HS-27A (cell line): ENCODE results near the gene IL2.

Source experiments
- DNase-seq: peaks from one replicate; pipeline ENCODE4 v3.0.0-alpha.2; 2012; ENCODE audit warnings: low read depth, missing footprints

Gene IL2

DNA sequence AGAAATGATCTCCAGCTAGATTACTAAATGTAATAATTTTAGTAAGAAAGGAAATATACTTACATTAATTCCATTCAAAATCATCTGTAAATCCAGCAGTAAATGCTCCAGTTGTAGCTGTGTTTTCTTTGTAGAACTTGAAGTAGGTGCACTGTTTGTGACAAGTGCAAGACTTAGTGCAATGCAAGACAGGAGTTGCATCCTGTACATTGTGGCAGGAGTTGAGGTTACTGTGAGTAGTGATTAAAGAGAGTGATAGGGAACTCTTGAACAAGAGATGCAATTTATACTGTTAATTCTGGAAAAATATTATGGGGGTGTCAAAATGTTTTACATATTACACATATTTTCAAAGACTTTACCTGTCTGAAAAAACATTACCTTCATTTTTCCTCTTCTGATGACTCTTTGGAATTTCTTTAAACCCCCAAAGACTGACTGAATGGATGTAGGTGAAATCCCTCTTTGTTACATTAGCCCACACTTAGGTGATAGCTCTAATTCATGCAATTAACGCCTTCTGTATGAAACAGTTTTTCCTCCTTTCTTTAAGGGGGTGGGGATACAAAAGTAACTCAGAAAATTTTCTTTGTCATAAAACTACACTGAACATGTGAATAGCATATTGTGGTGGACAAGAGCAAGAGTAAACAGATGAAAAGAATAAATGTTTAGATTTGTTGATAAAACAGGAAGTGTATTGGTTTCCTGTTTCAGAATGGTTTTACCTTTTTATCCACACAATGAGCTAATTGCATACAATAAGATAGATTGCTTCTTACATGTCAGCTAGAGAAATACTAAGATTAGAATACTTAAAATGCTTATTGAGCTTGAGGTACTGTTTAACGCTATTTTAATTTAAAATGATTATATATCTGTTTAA lies at the start of gene IL2:
Gene IL2 (minus strand): TSS at position 495 of the 886 bp plus-strand sequence. CDS start 285 bp downstream, at position 210.
- DNase-seq, result no peak

DNA sequence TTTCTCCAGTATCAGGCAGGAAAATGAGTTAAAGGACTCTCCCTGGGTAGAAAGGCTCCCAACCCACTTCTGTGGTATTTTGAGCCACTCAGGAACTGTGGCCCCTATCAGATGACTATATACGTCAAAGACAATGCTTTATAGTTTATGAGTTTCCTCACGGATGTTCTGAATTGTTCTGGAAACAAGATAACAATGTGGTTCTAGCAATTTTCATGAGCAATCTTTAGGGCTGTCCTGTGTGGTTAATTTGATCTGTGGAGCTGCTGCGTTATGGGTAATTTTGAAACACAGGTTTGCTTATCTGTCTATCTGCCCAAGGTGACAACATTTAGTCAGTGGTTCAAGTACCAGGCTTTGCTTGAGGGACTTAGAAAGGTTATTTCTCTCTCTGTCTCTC lies 46.7 kb upstream of the IL2 start:
- no peak for DNase-seq

DNA sequence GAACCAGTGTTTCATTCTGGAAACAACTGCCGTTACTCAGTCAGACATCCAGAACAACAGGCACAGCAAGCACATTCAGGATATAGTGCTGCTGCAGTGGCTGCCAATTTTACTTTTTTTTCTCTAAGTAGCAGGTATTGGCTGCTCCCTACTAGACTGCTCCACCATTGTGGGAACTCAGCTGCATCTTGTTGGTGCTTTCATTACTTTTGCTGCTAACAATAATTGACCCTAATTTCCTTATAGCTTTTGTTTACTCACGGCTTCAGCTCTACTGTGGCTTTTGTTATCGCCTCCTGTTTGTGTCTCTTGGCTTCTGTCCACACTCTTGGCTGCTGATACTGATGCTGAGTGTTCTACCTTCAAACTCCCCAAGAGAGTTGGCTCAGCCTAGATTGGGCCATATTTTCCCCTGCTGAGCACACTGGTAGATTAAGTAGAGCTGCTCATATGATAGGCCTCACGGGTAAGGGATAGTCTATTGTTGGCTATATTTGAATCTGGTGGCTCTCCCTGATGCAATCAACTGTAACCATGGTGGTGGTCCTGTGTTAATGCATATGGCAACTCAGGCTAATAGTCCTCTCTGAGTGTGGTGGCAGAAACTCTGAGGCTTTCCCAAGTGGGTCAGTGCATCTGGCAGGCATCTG lies 44.5 kb upstream of the IL2 start:
- no peak for DNase-seq

DNA sequence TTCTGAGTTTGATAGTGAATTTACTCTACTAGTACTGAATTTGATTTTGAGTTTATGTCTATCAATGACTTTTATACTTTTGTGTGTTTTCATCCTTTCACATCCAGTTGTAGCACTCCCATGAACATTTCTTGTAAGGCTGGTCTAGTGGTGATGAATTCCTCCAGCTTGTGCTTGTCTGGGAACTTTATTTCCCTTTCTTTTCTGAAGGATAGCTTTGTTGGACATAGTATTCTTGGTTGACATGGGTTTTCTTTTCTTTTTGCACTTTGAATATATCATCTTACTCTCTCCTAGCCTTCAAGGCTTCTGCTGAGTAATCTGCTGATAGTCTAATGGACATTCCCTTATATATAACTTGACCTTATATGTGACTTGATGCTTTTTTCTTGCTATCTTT lies 32.5 kb upstream of the IL2 start:
- DNase-seq, result no peak

DNA sequence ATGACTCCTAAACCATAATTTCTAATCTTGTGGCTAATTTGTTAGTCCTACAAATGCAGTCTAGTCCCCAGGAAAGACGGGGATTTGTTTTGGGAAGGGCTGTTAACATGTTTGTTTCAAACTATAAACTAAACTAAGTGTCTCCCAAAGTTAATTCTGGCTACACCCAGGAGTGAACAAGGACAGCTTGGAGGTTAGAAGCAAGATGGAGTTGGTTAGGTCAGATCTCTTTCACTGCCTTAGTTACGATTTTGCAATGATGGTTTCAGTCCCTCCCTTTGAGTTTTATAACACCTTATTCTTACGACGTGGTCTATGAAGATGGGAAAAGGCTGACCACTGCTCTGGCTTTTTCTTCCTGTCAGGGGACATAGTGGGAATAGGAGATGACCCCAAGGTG lies 27.0 kb upstream of the IL2 start:
- no peak for DNase-seq

DNA sequence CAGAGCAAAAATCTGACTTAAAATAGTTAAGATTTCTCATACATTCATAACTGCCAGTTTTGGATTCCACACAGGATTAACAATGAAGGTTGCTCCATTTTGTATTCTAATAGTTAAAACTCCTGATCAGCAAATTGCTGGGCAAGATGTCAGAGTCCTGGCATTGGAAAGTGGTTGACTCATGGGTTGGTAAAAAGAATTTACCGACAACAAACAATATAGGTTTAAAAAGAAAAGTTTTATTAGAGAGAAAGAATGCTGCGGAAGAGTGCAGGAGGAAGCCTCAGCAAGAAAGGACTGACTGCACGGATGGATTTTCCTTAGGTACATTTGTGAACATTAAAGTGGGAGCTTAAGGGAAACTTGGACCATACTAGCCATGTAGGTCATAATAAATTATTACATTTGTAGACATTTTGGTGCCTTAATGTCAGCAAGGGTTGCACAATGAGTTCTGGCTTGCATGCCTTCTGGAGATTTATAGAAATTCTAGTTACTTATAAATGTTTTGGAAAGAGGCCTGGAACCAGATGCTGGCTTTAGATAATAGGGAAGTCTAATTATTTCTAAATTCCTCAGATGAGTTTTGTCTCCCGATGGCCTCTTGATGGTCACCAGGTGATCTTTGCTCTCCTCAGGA lies 25.4 kb upstream of the IL2 start:
- peak; percentile 8 for DNase-seq

DNA sequence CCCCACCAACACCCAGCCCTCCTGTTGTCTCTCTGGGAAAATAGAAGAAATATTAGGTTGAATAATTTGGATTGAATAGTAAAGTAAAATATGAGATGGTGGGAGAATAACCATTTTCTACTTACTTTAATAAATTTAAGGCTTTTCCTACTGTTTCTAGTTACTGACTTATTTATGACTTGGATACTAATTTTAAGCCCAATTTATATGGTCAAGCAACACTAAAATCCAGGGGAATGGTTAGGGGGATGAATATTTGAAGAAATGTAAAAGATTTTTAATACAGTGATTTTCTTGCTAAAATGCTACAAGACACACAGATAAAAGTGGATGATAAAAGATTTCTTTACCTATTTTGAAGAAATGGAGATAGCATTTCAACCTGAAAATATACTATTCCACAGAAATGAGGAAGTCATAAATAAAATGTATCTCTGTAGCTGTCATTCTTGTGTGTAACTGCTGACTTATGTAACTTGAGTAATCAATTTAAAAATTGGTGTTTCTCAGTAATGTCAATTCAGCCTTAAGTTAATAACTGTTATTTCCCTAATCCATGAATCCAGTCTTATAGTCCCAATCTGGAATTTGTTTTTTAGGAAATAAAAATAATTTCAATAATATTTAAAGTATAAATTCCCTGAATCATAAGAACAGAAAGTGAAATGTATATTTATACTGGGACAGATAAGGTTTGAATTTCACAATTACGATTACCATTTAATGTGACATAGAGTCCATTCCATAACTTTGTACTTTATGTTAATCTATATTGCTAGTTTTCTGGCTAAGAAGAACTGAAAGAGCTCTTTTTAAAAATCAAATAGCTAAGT lies 24.3 kb upstream of the IL2 start:
- no peak for DNase-seq

DNA sequence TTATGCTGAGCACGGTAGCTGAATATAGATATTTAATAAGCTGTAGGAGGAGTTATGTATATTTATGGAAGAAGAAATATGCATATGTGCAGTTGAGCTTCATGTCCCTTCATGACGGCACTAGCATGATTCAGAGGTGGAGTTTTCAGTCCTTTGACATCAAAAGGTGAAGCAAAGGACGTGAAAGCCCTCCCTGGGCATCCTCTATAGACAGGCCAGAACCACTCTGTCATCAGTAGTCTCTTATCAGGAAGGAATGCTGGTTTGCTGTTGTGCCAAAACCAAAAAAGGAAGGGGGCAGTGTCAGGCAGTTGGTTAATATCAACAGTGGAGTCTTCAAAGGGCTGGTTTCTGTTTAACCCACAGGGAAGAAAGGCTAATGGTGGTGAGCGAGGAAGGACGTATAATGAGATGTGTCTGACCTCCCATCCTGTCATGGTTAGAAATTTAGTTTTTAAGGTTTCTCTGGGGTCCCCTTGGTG lies 23.5 kb upstream of the IL2 start:
- peak; percentile 11 for DNase-seq

DNA sequence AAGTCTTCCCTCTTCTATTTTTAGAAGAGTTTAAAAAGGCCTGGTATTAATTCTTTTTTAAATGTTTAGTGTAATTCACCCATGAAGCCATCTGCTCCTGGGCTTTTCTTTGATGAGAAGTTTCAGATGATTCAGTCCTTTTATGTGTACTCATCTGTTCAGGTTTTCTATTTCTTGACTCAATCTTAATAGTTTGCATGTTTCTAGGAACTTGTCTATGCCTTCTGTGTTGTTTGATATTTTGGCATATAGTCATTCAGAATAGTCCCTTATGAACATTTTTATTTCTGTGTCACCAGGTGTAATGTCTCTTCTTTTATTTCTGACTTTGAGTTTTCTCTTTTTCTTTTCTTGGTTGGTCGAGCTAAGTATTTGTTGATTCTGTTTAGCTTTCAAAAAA lies 20.2 kb upstream of the IL2 start:
- DNase-seq, result no peak

DNA sequence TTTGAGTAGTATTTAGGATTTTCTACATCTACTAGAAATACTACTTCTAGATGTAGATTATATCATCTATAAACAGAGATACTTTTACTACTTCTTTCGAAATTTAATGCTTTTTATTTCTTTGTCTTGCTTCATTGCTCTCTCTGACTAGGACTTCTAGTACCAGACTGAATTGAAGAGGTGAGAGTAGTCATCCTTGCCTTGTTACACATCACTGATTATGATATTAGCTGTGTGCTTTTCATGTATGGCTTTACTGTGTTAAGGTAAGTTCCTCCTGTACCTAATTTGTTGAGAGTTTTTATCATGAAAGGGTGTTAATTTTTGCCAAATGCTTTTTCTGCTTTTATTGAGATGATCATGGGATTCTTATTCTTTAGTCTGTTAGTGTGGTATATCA lies 19.6 kb upstream of the IL2 start:
- no peak for DNase-seq

DNA sequence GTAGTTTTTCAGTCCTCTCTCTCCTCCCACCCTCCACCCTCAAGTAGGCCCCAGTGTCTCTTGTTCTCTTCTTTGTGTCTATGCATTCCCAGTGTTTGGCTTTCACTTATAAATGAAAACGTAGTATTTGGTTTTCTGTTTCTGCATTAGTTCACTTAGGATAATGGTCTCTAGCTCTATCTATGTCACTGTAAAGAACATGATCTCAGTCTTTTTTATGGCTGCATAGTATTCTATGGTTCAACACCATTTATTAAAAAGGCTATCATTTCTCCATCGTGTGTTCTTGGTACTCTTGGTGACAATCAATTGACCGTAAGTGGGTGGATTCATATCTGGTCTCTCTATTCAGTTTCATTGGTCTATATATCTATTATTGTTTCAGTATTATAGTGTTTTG lies 18.7 kb upstream of the IL2 start:
- DNase-seq, result no peak

DNA sequence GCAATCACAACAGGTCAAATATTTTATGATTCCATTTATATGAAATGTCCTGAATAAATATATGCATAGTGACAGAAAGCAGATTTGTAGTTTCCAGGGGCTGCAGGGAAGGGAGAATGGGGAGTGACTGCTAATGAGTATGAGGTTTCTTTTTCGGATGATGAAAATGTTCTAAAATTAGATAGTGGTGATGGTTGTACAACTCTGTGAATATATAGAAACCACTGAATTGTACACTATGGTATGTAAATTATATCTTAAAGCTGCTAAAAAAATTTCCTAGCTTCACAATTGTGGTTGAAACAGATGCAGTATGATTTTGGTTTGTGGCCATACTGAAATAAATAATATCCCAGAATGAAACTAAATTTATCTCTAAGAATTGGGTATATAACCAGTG lies 12.9 kb upstream of the IL2 start:
- DNase-seq, result no peak

DNA sequence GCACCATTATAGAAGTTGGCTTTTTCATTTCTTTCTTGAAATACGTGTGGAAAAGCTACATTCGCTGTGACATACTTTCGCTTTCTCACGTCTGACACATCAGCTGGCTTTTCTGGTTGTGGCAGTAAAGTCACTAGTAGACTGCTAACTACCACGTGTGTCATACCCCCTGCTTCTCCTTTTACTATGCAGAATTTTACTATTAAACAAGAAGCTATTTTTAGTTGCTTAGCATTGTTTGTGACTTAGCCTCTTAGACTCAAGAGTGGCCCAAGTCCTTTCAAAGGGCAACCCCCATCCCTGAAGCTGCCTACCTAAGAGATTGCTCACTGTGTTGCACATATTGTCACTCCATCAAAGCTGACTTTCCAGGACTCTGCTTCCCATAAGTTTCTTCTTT lies 2.1 kb upstream of the IL2 start:
- no peak for DNase-seq

DNA sequence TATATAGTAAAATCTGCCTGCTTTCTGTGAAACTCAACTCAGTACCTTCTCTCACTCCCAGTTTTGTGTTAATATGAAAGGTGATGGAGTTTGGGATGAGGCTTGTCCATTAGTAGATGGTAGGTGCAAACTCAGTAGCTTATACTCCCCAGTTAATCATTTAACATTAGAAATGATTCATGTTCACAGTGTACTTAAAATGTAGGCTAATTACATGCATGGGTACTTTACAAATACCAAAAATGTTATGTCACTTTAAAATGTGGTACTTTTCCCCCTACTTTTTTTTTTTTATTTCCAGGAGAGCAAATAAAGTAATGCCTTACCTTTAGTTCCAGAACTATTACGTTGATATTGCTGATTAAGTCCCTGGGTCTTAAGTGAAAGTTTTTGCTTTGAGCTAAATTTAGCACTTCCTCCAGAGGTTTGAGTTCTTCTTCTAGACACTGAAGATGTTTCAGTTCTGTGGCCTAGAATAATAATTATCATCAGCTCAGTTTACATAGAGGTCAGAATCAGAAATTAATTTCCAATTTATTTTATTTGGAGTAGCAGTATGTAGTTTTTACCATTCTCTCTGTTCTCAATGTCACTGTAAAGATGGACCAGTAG lies 3.0 kb downstream of the IL2 start:
- DNase-seq, result no peak

DNA sequence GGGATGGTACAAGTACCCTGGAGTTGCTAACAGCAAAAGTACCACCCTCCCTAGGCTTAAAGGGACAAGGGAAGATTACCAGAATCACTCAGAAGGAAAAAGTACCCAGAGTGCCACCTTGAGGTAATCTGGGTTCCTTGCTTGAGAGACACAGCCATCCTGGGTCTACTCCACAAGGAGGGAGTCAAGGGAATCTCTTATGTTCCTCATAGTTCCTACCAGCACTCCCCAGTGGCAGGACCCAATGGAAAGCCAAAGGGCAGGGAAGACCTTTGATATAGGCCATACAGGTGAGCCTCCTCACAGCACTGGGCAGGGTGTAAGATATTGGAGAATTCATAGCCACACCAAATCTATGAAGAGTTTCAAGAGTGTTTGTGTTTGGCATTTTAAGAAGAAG lies 5.7 kb downstream of the IL2 start:
- no peak for DNase-seq

DNA sequence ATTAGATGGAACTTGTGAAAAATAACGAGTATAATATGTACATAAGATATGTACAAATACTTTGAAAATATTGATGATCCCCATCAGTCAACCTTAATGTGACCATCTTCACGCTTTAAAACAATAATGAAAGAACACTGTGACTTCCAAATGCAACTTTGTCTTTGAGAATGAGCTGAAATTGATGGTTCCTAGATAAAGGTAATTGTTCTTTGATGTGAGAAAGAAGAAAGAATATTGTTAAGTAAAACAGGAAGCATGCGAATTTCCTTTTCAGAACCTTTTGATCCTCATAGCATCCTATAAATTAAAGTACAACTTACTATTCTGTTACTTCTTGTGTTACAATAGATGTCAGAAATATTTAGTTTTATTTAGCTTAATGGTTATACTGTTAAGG lies 22.2 kb downstream of the IL2 start:
- DNase-seq, result no peak

DNA sequence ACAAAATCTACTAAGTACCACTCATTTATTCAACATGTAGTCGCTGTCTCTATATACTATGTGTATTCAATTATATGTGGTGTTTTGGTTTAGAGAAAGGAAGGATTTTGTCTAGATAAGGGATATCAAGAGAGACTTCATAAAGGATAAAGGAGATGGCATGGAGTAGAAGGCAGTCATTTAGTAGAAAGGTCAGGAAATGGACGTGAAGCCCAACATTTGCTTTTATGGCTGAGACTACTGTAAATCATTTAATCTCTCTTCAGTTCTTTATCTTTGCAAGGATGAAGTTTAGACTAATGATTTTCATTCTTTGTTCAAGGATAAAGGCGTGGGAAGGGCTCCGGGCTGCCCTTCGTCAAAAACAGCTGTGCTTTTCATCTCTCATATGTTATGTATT lies 25.2 kb downstream of the IL2 start:
- no peak for DNase-seq

DNA sequence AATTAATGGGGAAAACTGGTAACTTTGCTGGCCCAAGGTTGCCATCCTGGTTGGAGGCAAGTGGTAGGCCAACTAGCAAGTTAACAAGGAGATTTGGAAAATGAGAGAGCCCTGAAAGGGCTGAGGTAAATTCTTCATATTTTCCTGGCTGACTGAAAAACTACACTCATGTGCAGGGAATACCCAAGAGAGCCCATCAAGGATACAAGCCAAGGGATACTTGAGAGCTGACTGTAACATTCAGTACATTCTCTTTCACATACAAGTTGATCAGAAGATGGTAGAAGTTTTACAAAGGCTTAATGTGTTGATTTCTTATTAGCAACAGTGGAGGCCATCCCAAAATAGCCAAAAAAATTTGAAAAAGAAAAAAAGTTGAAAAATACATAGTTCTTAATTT lies 33.3 kb downstream of the IL2 start:
- no peak for DNase-seq

DNA sequence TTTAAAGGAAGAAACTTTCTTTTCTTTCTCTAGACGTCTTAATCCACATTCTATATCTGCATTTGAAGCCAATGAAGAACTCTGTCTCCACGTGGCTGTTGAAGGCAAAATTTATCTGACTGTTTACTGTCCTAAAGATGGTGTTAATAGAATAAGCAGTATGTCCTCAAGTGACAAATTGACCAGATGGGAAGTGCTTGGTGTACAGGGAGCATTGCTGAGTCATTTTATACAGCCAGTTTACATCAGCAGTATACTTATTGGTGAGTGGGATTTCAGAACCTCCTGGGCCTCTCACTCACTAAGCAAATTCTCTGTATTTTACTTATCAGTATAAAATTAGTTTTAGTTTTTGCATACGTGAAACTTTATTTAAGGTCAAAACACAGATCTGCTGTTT lies 44.0 kb downstream of the IL2 start:
- no peak for DNase-seq

DNA sequence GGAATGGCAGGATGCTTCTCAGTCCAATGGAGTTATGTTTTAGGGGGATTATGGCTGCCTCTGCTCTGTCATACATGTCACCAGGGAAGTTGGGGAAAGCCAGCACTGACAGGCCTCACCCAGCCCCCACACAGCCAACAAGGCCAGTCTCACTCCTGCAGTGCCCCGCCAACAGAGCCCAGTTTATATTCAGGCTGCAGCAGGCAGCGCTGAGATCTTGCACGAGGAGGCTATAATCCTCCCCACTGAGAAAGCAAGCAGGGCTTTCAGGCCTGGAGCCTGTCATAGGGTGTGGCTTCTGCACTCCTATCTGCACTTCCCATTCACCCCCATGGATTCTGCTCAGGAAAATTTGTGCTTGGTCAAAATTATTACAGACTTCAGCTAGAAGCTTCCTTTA lies 52.7 kb downstream of the IL2 start:
- DNase-seq, result no peak
